ENCODE results near the gene TRABD2B. TPM values are rescaled to one million over a fixed set of nuclear protein-coding genes. Genes with fewer than 3 reads are reported as not detected.

Gene TRABD2B
- total and polyA plus RNA-seq, 11 donors: 0.31 to 1.1 (median 0.80) TPM

GRCh38 chr1:47759936-47760629 lies 237.1 kb downstream of the TRABD2B start:
- DNase-seq (no peak), ATAC-seq (no peak)
- peaks cover 0 to 15% (median 0%) of the 10 kb centered on the region in 12 donors for H3K4me1 ChIP-seq
- no peak overlapping the region for H3K4me3 ChIP-seq
- no peaks in the 10 kb centered on the region for H3K36me3 ChIP-seq
- H3K27me3 ChIP-seq: peaks cover 0 to 6% (median 0%) of the 10 kb centered on the region in 9 donors
- H3K9me3 ChIP-seq: no peaks in the 10 kb centered on the region
- no peak for TF ChIP-seq POLR2A (IDR thresholded peaks at IDR 0.05)
- no peak for TF ChIP-seq CTCF (IDR thresholded peaks at IDR 0.05)
- 86 to 92% (median 89%) methylated on average over 9 of the region's 9 CpGs for WGBS, 4 donors
- no peak overlapping the region for H3K27ac ChIP-seq
- intact Hi-C loops (cut with DNase I): loop anchor here in 1 of 10 donors (10.0 kb wide), 1 partner anchor 55 kb away; no protein-coding TSS in a partner anchor

GRCh38 chr1:47759251-47759935 lies 237.8 kb downstream of the TRABD2B start:
- TF ChIP-seq CTCF (IDR thresholded peaks at IDR 0.05) (no peak), POLR2A (IDR thresholded peaks at IDR 0.05) (no peak)
- Histone ChIP-seq H3K27ac (no peak overlapping the region), H3K4me1 (peaks cover 0 to 10% (median 0%) of the 10 kb centered on the region in 12 donors), H3K27me3 (peaks cover 0 to 6% (median 0%) of the 10 kb centered on the region in 9 donors), H3K36me3 (no peaks in the 10 kb centered on the region), H3K4me3 (no peak overlapping the region), H3K9me3 (no peaks in the 10 kb centered on the region)
- no peak for DNase-seq
- 90 to 95% (median 93%) methylated on average over 12 of the region's 12 CpGs for WGBS, 4 donors
- no peak for ATAC-seq
- intact Hi-C loops (cut with DNase I): loop anchor here in 1 of 10 donors (10.0 kb wide), 1 partner anchor 55 kb away; no protein-coding TSS in a partner anchor

GRCh38 chr1:47758341-47759250 lies 238.6 kb downstream of the TRABD2B start:
- Histone ChIP-seq H3K27ac (peak overlapping the region in 1 of 12 donors; percentile 11), H3K9me3 (no peaks in the 10 kb centered on the region), H3K4me3 (no peak overlapping the region), H3K4me1 (peaks cover 0 to 9% (median 0%) of the 10 kb centered on the region in 12 donors), H3K27me3 (peaks cover 0 to 6% (median 0%) of the 10 kb centered on the region in 9 donors), H3K36me3 (no peaks in the 10 kb centered on the region)
- intact Hi-C loops (cut with DNase I): loop anchor here in 1 of 10 donors (10.0 kb wide), 1 partner anchor 56 kb away; no protein-coding TSS in a partner anchor
- DNase-seq (peak in 3 of 5 donors; percentile 36 to 60 (median 39)), ATAC-seq (peak in 2 of 4 donors; percentile 60 to 63)
- no peak for TF ChIP-seq CTCF (IDR thresholded peaks at IDR 0.05)
- no peak for TF ChIP-seq POLR2A (IDR thresholded peaks at IDR 0.05)
- WGBS, 4 donors: 47 to 67% (median 64%) methylated on average over 17 to 20 of the region's 20 CpGs
